Calu3 (cell line): Measurements from ENCODE around the gene PHF23. TPM values are rescaled to one million over a fixed set of nuclear protein-coding genes. Genes with fewer than 3 reads are reported as not detected.
A peak's percentile ranks its signal among the peaks of the same experiment; 100 is the strongest.

Source experiments
- BruUV-seq: library from RNA; stranded (reverse); fragments of 400-500 nt; replicated peaks from 2 replicates; lab custom pipeline; 2021; lab: Mats Ljungman, UMichigan
- CTCF ChIA-PET: fragments of 300-600 bp; sonication (Branson Sonifier 250); formaldehyde crosslinking; loops from one replicate; lab custom pipeline; 2022; ENCODE audit warnings: antibody characterized with exemption; lab: Charles Lee
- DNase-seq: peaks from one replicate; pipeline ENCODE4 v3.0.0; 2022
- H3K27ac Mint-ChIP-seq: one replicate; pipeline ENCODE4 v1.8.0; 2022; ENCODE audit warnings: mixed read lengths; ENCODE audit not compliant: unreplicated experiment
- H3K27me3 Mint-ChIP-seq: one replicate; pipeline ENCODE4 v1.8.0; 2022; ENCODE audit warnings: mixed read lengths; ENCODE audit not compliant: unreplicated experiment
- H3K36me3 Mint-ChIP-seq: one replicate; pipeline ENCODE4 v1.8.0; 2022; ENCODE audit warnings: mild to moderate bottlenecking, moderate library complexity, mixed read lengths; ENCODE audit not compliant: insufficient read depth, unreplicated experiment
- H3K4me1 Mint-ChIP-seq: one replicate; pipeline ENCODE4 v1.8.0; 2022; ENCODE audit warnings: mild to moderate bottlenecking, low read depth, mixed read lengths; ENCODE audit not compliant: unreplicated experiment
- H3K4me3 Mint-ChIP-seq: one replicate; pipeline ENCODE4 v1.8.0; 2022; ENCODE audit warnings: mild to moderate bottlenecking, low read depth, moderate library complexity, mixed read lengths; ENCODE audit not compliant: unreplicated experiment
- H3K9me3 Mint-ChIP-seq: one replicate; pipeline ENCODE4 v1.8.0; 2022; ENCODE audit warnings: low read depth, mixed read lengths; ENCODE audit not compliant: unreplicated experiment
- intact Hi-C: fragments of 100-400 bp; cut with micrococcal nuclease; formaldehyde crosslinking; loops from one replicate; pipeline ENCODE4 v1.10.0; 2022; ENCODE audit not compliant: unreplicated experiment
- total RNA-seq: library from RNA; stranded (reverse); gene quantifications from 2 replicates; pipeline ENCODE4 v1.2.3, GENCODE V29; 2022
- TF ChIP-seq, protein P1 (sequence below): fragments of 200-600 bp; IDR thresholded peaks from one replicate; pipeline ENCODE4 v1.8.0; 2022; ENCODE audit warnings: antibody characterized with exemption; ENCODE audit not compliant: unreplicated experiment

Gene PHF23
- total RNA-seq, 1 experiment from 2014 or later = 30.2 TPM

DNA sequence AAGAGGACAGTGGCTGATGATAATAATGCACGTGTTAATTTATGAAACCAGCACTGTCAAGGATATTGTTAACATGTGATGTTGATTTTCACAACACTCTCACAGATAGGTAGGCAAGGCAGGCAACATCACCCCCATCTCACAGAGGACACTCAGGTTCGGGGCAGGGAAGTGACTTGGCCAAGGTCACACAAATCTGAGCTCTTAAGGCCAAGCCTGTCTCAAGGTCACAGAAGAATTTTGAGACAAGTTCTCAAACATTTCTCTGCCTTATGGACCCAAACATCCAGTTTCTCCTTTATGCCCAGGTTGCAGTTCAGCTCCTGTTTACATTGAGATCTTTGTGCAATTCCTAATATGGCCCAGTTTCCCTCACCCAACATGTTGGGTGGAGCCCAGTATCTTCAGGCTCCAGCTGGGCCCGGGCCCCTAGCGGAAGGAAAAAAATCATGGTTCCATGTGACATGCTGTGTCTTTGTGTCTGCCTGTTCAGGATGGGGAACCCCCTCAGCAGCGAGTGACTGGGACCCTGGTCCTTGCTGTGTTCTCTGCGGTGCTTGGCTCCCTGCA is 43.6 kb upstream of the PHF23 start:
- intact Hi-C loops = no loop called here
- H3K4me3 Mint-ChIP-seq = peak overlapping the region; percentile 19
- BruUV-seq = no TSS peak
- peaks cover 34% of the 10 kb centered on the region for H3K27me3 Mint-ChIP-seq
- H3K27ac Mint-ChIP-seq = no peak overlapping the region
- peaks cover 16% of the 10 kb centered on the region for H3K4me1 Mint-ChIP-seq
- CTCF ChIA-PET = no interaction called here
- DNase-seq = no peak
- TF ChIP-seq, protein P1, sequence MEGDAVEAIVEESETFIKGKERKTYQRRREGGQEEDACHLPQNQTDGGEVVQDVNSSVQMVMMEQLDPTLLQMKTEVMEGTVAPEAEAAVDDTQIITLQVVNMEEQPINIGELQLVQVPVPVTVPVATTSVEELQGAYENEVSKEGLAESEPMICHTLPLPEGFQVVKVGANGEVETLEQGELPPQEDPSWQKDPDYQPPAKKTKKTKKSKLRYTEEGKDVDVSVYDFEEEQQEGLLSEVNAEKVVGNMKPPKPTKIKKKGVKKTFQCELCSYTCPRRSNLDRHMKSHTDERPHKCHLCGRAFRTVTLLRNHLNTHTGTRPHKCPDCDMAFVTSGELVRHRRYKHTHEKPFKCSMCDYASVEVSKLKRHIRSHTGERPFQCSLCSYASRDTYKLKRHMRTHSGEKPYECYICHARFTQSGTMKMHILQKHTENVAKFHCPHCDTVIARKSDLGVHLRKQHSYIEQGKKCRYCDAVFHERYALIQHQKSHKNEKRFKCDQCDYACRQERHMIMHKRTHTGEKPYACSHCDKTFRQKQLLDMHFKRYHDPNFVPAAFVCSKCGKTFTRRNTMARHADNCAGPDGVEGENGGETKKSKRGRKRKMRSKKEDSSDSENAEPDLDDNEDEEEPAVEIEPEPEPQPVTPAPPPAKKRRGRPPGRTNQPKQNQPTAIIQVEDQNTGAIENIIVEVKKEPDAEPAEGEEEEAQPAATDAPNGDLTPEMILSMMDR = no peak
- H3K9me3 Mint-ChIP-seq = no peaks in the 10 kb centered on the region
- peaks cover 14% of the 10 kb centered on the region for H3K36me3 Mint-ChIP-seq

- CTCF ChIA-PET = no interaction called here
- Mint-ChIP-seq H3K4me1 (peaks cover 16% of the 10 kb centered on the region), H3K4me3 (peak overlapping the region; percentile 75), H3K27me3 (peaks cover 27% of the 10 kb centered on the region), H3K9me3 (no peaks in the 10 kb centered on the region), H3K36me3 (peaks cover 14% of the 10 kb centered on the region), H3K27ac (no peak overlapping the region)
- BruUV-seq = no TSS peak
- no peak for DNase-seq
- TF ChIP-seq, protein P1 = no peak
- intact Hi-C loops = loop anchor here (2.0 kb wide), 1 partner anchor 13 kb away; the partner anchor contains the start of gene YBX2
These were observed 42.9 kb upstream of the PHF23 start for GRCh38 chr17:7281953-7282751.

DNA sequence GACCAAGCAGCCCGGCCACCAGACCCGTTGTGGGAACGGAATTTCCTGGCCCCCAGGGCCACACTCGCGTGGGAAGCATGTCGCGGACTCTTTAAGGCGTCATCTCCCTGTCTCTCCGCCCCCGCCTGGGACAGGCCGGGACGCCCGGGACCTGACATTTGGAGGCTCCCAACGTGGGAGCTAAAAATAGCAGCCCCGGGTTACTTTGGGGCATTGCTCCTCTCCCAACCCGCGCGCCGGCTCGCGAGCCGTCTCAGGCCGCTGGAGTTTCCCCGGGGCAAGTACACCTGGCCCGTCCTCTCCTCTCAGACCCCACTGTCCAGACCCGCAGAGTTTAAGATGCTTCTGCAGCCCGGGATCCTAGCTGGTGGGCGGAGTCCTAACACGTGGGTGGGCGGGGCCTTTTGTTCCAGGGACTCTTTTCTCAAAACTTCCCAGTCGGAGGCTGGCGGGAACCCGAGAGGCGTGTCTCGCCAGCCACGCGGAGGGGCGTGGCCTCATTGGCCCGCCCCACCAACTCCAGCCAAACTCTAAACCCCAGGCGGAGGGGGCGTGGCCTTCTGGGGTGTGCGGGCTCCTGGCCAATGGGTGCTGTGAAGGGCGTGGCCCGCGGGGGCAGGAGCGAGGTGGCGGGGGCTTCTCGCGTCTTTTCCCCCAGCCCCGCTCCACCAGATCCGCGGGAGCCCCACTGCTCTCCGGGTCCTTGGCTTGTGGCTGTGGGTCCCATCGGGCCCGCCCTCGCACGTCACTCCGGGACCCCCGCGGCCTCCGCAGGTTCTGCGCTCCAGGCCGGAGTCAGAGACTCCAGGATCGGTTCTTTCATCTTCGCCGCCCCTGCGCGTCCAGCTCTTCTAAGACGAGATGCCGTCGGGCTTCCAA is 42.1 kb upstream of the PHF23 start, which contains the start of gene SLC2A4:
Gene SLC2A4, plus strand, starts transcription at position 645 of the 879 bp plus-strand sequence. Its CDS starts 217 bp downstream, at position 862.
- Mint-ChIP-seq H3K4me3 (peak within 1 kb of the TSS; percentile 75), H3K4me1 (peaks cover 16% of the 10 kb centered on the region), H3K36me3 (peaks cover 14% of the 10 kb centered on the region), H3K27me3 (peaks cover 19% of the 10 kb centered on the region), H3K9me3 (no peaks in the 10 kb centered on the region), H3K27ac (no peak within 1 kb of the TSS)
- TF ChIP-seq, protein P1 = no peak
- peak; percentile 91 for DNase-seq
- no TSS peak for BruUV-seq
- CTCF ChIA-PET = interaction anchor here (0.6 to 2.9 kb wide), 6 partner anchors 9 to 279 kb away, joined by 3 to 14 read pairs (median 3); partner anchors contain the start of gene PHF23
- intact Hi-C loops = loop anchor here (2.0 kb wide), 1 partner anchor 13 kb away; the partner anchor contains the start of gene YBX2
